ENCODE measurements around the gene KCNJ14. TPM values are rescaled to one million over a fixed set of nuclear protein-coding genes. Genes with fewer than 3 reads are reported as not detected.
A peak's percentile ranks its signal among the peaks of the same experiment; 100 is the strongest.

Gene KCNJ14
- total RNA-seq, 1 donor from 2014 or later: 1.5 TPM

DNA sequence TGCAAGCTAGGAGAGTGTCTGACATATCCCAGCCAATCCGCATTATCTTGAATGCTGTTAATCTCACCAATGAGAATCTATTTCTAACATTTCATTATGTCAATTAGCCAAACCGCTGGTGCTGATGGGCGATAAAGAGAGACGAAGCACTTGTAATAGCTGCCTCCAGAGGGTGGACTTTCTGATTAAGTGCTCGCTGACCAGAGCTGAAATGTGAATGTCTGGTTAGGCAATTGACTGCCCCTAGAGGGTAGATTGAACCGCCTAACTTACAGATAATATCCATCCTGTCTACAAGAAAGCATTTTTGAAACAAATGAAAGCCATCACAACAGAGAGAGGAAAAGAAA lies 10.1 kb upstream of the KCNJ14 start:
- DNase-seq (ENCODE audit: low spot score): no peak

GRCh38 chr19:48445606-48446481 lies 9.5 kb upstream of the KCNJ14 start, which contains the start of gene GRWD1:
Gene GRWD1 (plus strand): TSS chr19:48445983. CDS start chr19:48446006, 23 bp downstream.
- DNase-seq (ENCODE audit: low spot score): peak; percentile 93

- no peak for DNase-seq (ENCODE audit: low spot score)
Observed at GRCh38 chr19:48446579-48446978, 8.8 kb upstream of the KCNJ14 start.

- DNase-seq (ENCODE audit: low spot score): no peak
Observed at GRCh38 chr19:48448563-48448962, 6.8 kb upstream of the KCNJ14 start.

- no peak for DNase-seq (ENCODE audit: low spot score)
Observed at GRCh38 chr19:48450441-48450840, 4.9 kb upstream of the KCNJ14 start.

GRCh38 chr19:48450863-48451262 lies 4.5 kb upstream of the KCNJ14 start:
- no peak for DNase-seq (ENCODE audit: low spot score)

GRCh38 chr19:48451624-48452023 lies 3.8 kb upstream of the KCNJ14 start:
- DNase-seq (ENCODE audit: low spot score): no peak

DNA sequence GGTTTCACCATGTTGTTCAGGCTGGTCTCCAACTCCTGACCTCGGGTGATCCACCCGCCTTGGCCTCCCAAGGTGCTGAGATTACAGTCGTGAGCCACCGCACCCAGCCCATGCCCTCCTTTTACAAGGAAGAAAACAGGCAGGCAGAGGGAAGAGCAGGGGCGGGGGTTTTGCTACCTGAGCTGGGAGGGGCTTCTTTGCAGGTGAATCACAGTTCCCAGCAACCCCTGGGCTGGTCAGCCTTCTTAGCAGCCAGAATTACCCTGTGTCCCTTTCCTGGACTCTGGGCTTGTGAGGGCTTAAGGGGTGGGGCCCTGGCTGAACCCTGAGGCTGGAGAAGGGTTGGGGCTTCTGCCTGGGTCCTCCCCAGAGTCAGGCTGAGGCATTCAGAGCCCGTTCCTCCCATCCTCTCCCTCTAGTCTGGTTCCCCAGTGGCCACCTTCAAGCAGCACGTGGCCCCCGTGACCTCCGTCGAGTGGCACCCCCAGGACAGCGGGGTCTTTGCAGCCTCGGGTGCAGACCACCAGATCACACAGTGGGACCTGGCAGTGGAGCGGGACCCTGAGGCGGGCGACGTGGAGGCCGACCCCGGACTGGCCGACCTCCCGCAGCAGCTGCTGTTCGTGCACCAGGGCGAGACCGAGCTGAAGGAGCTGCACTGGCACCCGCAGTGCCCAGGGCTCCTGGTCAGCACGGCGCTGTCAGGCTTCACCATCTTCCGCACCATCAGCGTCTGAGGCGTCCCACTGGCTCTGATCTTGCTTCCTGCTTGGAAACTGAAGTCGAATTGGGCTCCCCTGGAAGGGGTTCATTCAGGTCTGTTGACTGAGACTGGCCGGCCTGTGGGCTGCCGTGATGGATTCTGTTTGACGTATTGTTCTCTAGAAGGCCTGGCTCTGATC lies 2.8 kb upstream of the KCNJ14 start:
- no peak for DNase-seq (ENCODE audit: low spot score)

- no peak for DNase-seq (ENCODE audit: low spot score)
Observed at GRCh38 chr19:48454150-48454730, 1.1 kb upstream of the KCNJ14 start.

GRCh38 chr19:48455908-48456562 lies 661 bp downstream of the KCNJ14 start:
- no peak for DNase-seq (ENCODE audit: low spot score)

GRCh38 chr19:48456864-48457263 lies 1.5 kb downstream of the KCNJ14 start:
- no peak for DNase-seq (ENCODE audit: low spot score)

DNA sequence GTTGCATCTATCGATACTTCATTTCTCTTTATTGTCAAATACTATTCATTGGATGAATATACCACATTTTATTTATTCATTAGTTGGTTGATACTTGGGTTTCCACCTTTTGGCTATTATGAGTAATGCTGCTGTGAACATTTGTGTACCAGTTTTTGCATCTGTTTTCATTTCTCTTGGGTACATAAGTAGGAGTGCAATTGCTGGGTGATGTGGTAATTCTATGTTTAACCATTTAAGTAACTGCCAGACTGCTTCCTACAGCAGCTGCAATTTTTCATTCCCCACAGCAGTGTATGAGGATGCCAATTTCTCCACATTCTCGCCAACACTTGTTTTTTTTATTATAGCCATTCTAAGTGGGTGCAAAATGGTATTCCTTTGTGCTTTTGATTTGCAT lies 2.6 kb downstream of the KCNJ14 start:
- no peak for DNase-seq (ENCODE audit: low spot score)

- DNase-seq (ENCODE audit: low spot score): no peak
Observed at GRCh38 chr19:48461651-48461981, 6.2 kb downstream of the KCNJ14 start.

DNA sequence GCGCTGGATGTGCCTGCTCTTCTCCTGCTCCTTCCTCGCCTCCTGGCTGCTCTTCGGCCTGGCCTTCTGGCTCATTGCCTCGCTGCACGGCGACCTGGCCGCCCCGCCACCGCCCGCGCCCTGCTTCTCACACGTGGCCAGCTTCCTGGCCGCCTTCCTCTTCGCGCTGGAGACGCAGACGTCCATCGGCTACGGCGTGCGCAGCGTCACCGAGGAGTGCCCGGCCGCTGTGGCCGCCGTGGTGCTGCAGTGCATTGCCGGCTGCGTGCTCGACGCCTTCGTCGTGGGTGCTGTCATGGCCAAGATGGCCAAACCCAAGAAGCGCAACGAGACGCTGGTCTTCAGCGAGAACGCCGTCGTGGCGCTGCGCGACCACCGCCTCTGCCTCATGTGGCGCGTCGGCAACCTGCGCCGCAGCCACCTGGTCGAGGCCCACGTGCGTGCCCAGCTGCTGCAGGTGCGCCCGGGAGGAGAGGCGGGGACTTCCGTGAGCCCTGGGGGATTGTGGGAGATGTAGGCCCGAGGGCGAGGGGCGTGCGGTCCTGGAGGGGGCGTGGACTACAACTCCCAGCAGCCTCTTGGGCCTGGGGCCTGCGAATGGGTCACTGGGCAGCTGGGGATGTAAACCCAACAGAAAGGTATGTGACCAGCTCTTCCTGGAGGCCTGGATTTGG lies 6.7 kb downstream of the KCNJ14 start:
- peak; percentile 42 for DNase-seq (ENCODE audit: low spot score)

GRCh38 chr19:48465215-48465614 lies 9.8 kb downstream of the KCNJ14 start:
- no peak for DNase-seq (ENCODE audit: low spot score)

- no peak for DNase-seq (ENCODE audit: low spot score)
Observed at GRCh38 chr19:48466561-48467325, 11.4 kb downstream of the KCNJ14 start.

DNA sequence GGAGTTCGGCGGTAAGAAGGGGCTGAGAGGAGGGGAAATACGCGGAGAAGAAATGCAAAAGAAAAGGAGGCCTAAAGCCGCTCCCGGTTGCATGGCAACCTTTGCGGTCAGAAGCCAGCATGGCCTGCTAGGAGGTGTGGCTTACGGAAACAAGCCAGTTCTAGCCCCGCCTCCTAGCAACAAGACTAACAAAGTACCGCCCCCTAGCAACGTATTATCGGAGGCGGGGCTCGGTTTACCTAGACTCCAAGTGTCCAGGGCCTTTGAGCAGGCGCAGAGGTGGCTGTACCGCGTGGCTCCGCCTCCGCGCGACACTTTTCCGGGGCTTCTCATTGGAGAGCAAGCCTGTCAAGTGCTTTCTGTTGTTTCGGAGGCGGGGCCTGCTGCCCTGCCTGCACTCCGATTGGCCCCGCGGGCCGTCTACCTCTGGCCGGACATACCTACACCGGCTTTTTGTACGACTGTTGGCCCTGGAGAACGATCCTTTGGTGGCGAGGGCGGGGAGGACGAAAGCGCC lies 13.5 kb downstream of the KCNJ14 start:
- DNase-seq (ENCODE audit: low spot score): peak; percentile 100

GRCh38 chr19:48469289-48469881 lies 14.0 kb downstream of the KCNJ14 start, which contains the start of gene CYTH2:
Gene CYTH2 (plus strand): TSS chr19:48469369. CDS start chr19:48469508, 139 bp downstream.
- peak; percentile 90 for DNase-seq (ENCODE audit: low spot score)

DNA sequence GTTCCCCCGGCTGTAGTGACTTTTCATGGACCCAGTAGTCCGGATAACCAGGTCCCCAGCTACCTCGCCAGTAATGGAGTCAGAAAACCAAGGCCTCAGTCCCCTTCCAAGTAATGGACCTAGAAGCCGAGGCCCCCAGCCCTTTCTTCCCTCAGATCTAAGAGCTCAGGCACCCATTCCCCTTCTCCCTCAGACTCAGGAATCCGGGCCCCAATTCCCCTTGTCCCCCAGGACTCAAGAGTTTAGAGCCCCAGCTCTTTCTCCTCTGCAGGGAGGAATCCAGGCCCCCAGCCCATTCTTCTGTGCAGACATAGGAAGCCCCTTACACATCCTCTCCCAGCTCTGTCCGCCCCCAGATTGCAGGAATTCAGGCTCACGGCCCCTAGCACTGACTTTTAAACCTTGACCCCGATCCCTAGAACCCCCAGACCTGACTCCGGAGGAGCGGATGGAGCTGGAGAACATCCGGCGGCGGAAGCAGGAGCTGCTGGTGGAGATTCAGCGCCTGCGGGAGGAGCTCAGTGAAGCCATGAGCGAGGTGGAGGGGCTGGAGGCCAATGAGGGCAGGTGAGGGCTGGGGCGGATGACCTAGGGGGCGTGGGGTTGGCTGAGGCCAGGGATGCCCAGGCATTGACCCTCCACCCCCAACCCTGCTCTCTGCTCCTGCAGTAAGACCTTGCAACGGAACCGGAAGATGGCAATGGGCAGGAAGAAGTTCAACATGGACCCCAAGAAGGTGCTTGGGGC lies 14.7 kb downstream of the KCNJ14 start:
- no peak for DNase-seq (ENCODE audit: low spot score)
